PFSK-1 (cell line): ENCODE results near the gene PGLYRP4.

ENCODE experiments used
- FOXP2 ChIP-seq: optimal IDR thresholded peaks from 2 replicates; pipeline ENCODE3; 2011; ENCODE audit warnings: borderline replicate concordance, control low read depth, inconsistent platforms; ENCODE audit not compliant: insufficient read depth; ENCODE audit errors: extremely low read length, extremely low read depth
- POLR2AphosphoS5 ChIP-seq: IDR thresholded peaks from 2 replicates; pipeline ENCODE4 v1.6.1; 2012; ENCODE audit warnings: low read depth, mild to moderate bottlenecking, control low read depth, low read length, moderate library complexity
- REST ChIP-seq, 2 experiments: IDR thresholded peaks; 2 replicates each; pipeline versions ENCODE4 v1.6.1 to v1.8.0; 2011 to 2012; ENCODE audit warnings: low read depth in 2 of 2, low read length in 2 of 2, control low read depth in 1 of 2, inconsistent platforms in 1 of 2, mild to moderate bottlenecking in 1 of 2, moderate library complexity in 1 of 2; ENCODE audit not compliant: insufficient read depth in 1 of 2
- SIN3A ChIP-seq: IDR thresholded peaks from 2 replicates; pipeline ENCODE4 v1.6.1; 2012; ENCODE audit warnings: mild to moderate bottlenecking, low read length, moderate library complexity, borderline replicate concordance; ENCODE audit not compliant: insufficient read depth
- TAF1 ChIP-seq: IDR thresholded peaks from 2 replicates; pipeline ENCODE4 v1.6.1; 2012; ENCODE audit warnings: low read length, control low read depth, borderline replicate concordance; ENCODE audit not compliant: insufficient read depth

Gene PGLYRP4

GRCh38 chr1:153333902-153334301 is 14.7 kb downstream of the PGLYRP4 start:
- TF ChIP-seq SIN3A (no peak), FOXP2 (no peak), POLR2AphosphoS5 (no peak), REST (IDR thresholded peaks at IDR 0.05; ENCODE audit: insufficient read depth in 1 of 2, low read depth in 2 of 2, low read length in 2 of 2) (no peak), TAF1 (no peak)

- TF ChIP-seq SIN3A (no peak), FOXP2 (no peak), REST (IDR thresholded peaks at IDR 0.05; ENCODE audit: insufficient read depth in 1 of 2, low read depth in 2 of 2, low read length in 2 of 2) (no peak), POLR2AphosphoS5 (no peak)
Observed at GRCh38 chr1:153324912-153325311, 23.7 kb downstream of the PGLYRP4 start.

GRCh38 chr1:153322568-153322967 is 26.1 kb downstream of the PGLYRP4 start:
- TF ChIP-seq FOXP2, result no peak
- TF ChIP-seq SIN3A, result no peak
- no peak for TF ChIP-seq TAF1

GRCh38 chr1:153313288-153313687 is 35.4 kb downstream of the PGLYRP4 start:
- no peak for TF ChIP-seq FOXP2
- no peak for TF ChIP-seq REST (IDR thresholded peaks at IDR 0.05; ENCODE audit: insufficient read depth in 1 of 2, low read depth in 2 of 2, low read length in 2 of 2)
- TF ChIP-seq SIN3A, result no peak
- TF ChIP-seq TAF1, result no peak
- TF ChIP-seq POLR2AphosphoS5, result no peak

- TF ChIP-seq FOXP2 (no peak), TAF1 (no peak), POLR2AphosphoS5 (no peak), REST (IDR thresholded peaks at IDR 0.05; ENCODE audit: insufficient read depth in 1 of 2, low read depth in 2 of 2, low read length in 2 of 2) (no peak), SIN3A (no peak)
Observed at GRCh38 chr1:153312570-153313186, 36.0 kb downstream of the PGLYRP4 start, which contains the start of gene PGLYRP3. PGLYRP3 (minus strand) TSS chr1:153312952; CDS start chr1:153310665, 2,287 bp downstream.
